WTC11 (cell line): ENCODE data around the gene ADI1.

ENCODE experiments used
- CREB1 ChIP-seq: sonication (generic); formaldehyde crosslinking; IDR thresholded peaks from 2 replicates; pipeline ENCODE4 v1.8.0; 2023; ENCODE audit warnings: mild to moderate bottlenecking, missing genetic modification reagents
- ESRRA ChIP-seq: sonication (generic); formaldehyde crosslinking; IDR thresholded peaks from 2 replicates; pipeline ENCODE4 v1.8.1; 2022; ENCODE audit warnings: mild to moderate bottlenecking, missing genetic modification reagents, borderline replicate concordance
- FOXK1 ChIP-seq: sonication (generic); formaldehyde crosslinking; IDR thresholded peaks from 2 replicates; pipeline ENCODE4 v1.8.0; 2022; ENCODE audit warnings: mild to moderate bottlenecking, moderate library complexity, missing genetic modification reagents
- JUN ChIP-seq: sonication (generic); formaldehyde crosslinking; IDR thresholded peaks from 2 replicates; pipeline ENCODE4 v1.8.0; 2023; ENCODE audit warnings: mild to moderate bottlenecking, missing genetic modification reagents
- ZNF121 ChIP-seq: sonication (generic); formaldehyde crosslinking; IDR thresholded peaks from 2 replicates; pipeline ENCODE4 v1.8.0; 2023; ENCODE audit warnings: missing genetic modification reagents
- TF ChIP-seq, protein P1 (sequence below): fragments of 200-600 bp; IDR thresholded peaks from 2 replicates; pipeline ENCODE4 v1.8.0; 2022; ENCODE audit warnings: antibody characterized with exemption
- TF ChIP-seq, protein P2 (sequence below): sonication (generic); formaldehyde crosslinking; IDR thresholded peaks from 2 replicates; pipeline ENCODE4 v1.8.1; 2023; ENCODE audit warnings: mild to moderate bottlenecking, moderate library complexity, missing genetic modification reagents
- TF ChIP-seq, protein P3 (sequence below): sonication (generic); formaldehyde crosslinking; IDR thresholded peaks from 2 replicates; pipeline ENCODE4 v1.8.1; 2022; ENCODE audit warnings: low read depth, mild to moderate bottlenecking, moderate library complexity, missing genetic modification reagents, borderline replicate concordance
- TF ChIP-seq, protein P4 (sequence below): fragments of 250-450 bp; sonication (Bioruptor Pico); IDR thresholded peaks from 2 replicates; pipeline ENCODE4 v1.9.0; 2021; ENCODE audit warnings: mild to moderate bottlenecking

DNA sequence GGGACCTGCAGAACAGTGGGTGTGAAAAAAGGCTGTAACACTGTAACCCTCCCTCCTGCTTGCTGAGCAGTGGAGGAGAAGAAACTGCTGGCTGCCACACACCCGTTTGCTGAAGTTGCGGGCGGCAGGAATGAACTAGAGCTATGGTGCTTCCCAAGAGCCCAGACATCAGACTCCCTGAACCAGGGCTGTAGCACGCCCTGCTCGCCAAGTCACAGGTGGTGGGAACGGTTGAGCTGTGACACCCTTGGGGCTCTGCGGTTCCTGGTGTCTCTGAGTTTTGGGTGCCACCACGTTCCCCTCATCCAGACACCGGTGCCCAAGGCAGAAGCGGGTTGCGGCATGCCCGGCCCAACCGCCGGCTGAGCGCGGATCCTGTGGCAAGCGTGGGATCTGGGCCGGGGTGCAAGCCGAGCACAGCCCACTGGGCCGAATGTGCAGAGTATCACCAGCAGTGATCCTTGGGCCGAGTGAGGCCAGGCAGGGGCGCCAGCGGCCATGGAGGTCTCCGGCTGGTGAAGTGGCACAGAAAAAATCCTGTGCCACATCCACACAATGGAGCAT lies 15.0 kb upstream of the ADI1 start:
- no peak for TF ChIP-seq CREB1 (CRISPR knock-in tag)
- no peak for TF ChIP-seq FOXK1 (CRISPR knock-in tag)
- TF ChIP-seq ZNF121: no peak
- TF ChIP-seq, protein P1, sequence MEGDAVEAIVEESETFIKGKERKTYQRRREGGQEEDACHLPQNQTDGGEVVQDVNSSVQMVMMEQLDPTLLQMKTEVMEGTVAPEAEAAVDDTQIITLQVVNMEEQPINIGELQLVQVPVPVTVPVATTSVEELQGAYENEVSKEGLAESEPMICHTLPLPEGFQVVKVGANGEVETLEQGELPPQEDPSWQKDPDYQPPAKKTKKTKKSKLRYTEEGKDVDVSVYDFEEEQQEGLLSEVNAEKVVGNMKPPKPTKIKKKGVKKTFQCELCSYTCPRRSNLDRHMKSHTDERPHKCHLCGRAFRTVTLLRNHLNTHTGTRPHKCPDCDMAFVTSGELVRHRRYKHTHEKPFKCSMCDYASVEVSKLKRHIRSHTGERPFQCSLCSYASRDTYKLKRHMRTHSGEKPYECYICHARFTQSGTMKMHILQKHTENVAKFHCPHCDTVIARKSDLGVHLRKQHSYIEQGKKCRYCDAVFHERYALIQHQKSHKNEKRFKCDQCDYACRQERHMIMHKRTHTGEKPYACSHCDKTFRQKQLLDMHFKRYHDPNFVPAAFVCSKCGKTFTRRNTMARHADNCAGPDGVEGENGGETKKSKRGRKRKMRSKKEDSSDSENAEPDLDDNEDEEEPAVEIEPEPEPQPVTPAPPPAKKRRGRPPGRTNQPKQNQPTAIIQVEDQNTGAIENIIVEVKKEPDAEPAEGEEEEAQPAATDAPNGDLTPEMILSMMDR: no peak
- TF ChIP-seq, protein P2, sequence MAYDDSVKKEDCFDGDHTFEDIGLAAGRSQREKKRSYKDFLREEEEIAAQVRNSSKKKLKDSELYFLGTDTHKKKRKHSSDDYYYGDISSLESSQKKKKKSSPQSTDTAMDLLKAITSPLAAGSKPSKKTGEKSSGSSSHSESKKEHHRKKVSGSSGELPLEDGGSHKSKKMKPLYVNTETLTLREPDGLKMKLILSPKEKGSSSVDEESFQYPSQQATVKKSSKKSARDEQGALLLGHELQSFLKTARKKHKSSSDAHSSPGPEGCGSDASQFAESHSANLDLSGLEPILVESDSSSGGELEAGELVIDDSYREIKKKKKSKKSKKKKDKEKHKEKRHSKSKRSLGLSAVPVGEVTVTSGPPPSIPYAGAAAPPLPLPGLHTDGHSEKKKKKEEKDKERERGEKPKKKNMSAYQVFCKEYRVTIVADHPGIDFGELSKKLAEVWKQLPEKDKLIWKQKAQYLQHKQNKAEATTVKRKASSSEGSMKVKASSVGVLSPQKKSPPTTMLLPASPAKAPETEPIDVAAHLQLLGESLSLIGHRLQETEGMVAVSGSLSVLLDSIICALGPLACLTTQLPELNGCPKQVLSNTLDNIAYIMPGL: no peak
- TF ChIP-seq, protein P3, sequence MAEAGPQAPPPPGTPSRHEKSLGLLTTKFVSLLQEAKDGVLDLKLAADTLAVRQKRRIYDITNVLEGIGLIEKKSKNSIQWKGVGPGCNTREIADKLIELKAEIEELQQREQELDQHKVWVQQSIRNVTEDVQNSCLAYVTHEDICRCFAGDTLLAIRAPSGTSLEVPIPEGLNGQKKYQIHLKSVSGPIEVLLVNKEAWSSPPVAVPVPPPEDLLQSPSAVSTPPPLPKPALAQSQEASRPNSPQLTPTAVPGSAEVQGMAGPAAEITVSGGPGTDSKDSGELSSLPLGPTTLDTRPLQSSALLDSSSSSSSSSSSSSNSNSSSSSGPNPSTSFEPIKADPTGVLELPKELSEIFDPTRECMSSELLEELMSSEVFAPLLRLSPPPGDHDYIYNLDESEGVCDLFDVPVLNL (CRISPR knock-in tag): no peak
- TF ChIP-seq, protein P4, sequence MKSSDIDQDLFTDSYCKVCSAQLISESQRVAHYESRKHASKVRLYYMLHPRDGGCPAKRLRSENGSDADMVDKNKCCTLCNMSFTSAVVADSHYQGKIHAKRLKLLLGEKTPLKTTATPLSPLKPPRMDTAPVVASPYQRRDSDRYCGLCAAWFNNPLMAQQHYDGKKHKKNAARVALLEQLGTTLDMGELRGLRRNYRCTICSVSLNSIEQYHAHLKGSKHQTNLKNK (CRISPR knock-in tag): no peak
- no peak for TF ChIP-seq ESRRA (CRISPR knock-in tag)
- no peak for TF ChIP-seq JUN (CRISPR knock-in tag)
